ENCODE measurements around the gene BLVRA.

GRCh38 chr7:43855176-43855575 lies 96.7 kb downstream of the BLVRA start:
- TF ChIP-seq POLR2A (IDR thresholded peaks at IDR 0.05) (no peak), EP300 (IDR thresholded peaks at IDR 0.05) (no peak), CTCF (IDR thresholded peaks at IDR 0.05) (no peak), POLR2AphosphoS5 (IDR thresholded peaks at IDR 0.05) (no peak)

Measured in suprapubic skin (tissue), 4 donors.